Effector CD4-positive, alpha-beta T cell (primary cell): ENCODE measurements around the gene PCDHGC5.
A peak's percentile ranks its signal among the peaks of the same experiment; 100 is the strongest.

Source experiments
- DNase-seq: peaks from one replicate; pipeline ENCODE4 v3.0.0-alpha.2; 2020

Gene PCDHGC5

GRCh38 chr5:141491323-141492167 lies 2.7 kb downstream of the PCDHGC5 start:
- no peak for DNase-seq

GRCh38 chr5:141492168-141492885 lies 3.4 kb downstream of the PCDHGC5 start:
- no peak for DNase-seq

GRCh38 chr5:141493500-141494422 lies 4.9 kb downstream of the PCDHGC5 start:
- DNase-seq = no peak

DNA sequence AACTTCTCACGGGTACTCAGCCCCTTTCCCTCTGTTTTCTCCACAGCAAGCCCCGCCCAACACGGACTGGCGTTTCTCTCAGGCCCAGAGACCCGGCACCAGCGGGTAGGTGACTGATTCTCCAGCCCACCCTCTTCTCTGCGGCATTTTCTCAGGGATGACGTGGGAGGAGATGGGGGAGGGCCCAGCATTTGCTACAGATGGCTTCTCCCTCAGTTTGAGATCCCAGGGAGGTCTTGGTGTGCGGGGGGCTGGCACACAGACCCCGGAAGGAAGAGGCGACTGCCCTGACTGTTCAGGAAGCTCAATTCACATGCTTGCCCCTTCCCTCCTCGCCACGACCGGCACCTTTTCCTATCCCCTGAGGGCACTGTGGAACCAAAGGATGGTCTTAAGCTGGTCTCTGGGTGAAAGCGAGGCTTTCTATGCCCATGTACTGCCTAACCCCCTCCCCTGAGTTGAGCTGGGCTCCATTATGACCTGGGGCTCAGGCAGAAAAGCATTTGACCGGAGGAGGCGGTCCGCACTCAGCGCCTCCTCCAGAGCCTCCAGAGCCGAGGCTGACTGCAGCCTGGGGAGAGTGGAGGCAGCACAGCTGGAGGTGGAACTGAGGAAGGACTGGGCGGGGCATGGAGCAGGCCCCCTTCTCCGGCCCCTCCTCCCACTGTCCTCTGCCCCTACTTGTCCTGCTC lies 6.0 kb downstream of the PCDHGC5 start:
- no peak for DNase-seq

- DNase-seq = no peak
Observed at GRCh38 chr5:141495453-141495811, 6.6 kb downstream of the PCDHGC5 start.

GRCh38 chr5:141496038-141496437 lies 7.2 kb downstream of the PCDHGC5 start:
- no peak for DNase-seq

- DNase-seq = no peak
Observed at GRCh38 chr5:141501761-141502160, 12.9 kb downstream of the PCDHGC5 start.

GRCh38 chr5:141503681-141504080 lies 14.8 kb downstream of the PCDHGC5 start:
- DNase-seq = no peak

GRCh38 chr5:141504216-141504615 lies 15.3 kb downstream of the PCDHGC5 start:
- DNase-seq = no peak

GRCh38 chr5:141506381-141507155 lies 17.7 kb downstream of the PCDHGC5 start:
- no peak for DNase-seq

GRCh38 chr5:141507387-141508091 lies 18.7 kb downstream of the PCDHGC5 start:
- DNase-seq = no peak

DNA sequence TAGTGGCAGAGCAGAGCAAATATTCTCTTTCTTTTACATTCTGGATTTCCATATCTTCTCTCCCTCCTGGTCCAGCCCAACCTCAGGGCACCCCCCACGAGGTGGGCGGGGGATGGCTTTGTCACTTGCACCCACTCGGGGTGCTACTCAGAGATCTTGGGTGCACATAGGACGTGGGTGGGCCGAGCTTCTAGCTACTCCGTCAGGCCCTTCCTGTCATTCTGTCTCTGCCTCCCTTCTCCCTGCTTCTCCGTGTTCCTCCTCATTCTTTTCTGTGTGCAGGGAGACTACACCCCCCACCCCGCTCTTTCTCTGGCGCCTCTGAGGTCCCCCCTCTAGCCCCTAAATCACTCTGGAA lies 19.5 kb downstream of the PCDHGC5 start:
- DNase-seq = no peak

- no peak for DNase-seq
Observed at GRCh38 chr5:141508798-141509611, 20.1 kb downstream of the PCDHGC5 start.

- DNase-seq = no peak
Observed at GRCh38 chr5:141510160-141510559, 21.3 kb downstream of the PCDHGC5 start.

DNA sequence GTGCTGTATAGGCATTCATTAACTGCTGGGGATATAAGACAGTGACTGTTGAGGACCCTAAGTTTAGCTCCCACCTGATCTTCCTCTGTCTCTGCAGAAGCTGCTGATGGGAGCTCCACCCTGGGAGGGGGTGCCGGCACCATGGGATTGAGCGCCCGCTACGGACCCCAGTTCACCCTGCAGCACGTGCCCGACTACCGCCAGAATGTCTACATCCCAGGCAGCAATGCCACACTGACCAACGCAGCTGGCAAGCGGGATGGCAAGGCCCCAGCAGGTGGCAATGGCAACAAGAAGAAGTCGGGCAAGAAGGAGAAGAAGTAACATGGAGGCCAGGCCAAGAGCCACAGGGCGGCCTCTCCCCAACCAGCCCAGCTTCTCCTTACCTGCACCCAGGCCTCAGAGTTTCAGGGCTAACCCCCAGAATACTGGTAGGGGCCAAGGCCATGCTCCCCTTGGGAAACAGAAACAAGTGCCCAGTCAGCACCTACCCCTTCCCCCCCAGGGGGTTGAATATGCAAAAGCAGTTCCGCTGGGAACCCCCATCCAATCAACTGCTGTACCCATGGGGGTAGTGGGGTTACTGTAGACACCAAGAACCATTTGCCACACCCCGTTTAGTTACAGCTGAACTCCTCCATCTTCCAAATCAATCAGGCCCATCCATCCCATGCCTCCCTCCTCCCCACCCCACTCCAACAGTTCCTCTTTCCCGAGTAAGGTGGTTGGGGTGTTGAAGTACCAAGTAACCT lies 22.1 kb downstream of the PCDHGC5 start:
- no peak for DNase-seq

- DNase-seq = no peak
Observed at GRCh38 chr5:141511771-141512325, 23.0 kb downstream of the PCDHGC5 start.

- peak; percentile 83 for DNase-seq
Observed at GRCh38 chr5:141512390-141512910, 23.6 kb downstream of the PCDHGC5 start.

DNA sequence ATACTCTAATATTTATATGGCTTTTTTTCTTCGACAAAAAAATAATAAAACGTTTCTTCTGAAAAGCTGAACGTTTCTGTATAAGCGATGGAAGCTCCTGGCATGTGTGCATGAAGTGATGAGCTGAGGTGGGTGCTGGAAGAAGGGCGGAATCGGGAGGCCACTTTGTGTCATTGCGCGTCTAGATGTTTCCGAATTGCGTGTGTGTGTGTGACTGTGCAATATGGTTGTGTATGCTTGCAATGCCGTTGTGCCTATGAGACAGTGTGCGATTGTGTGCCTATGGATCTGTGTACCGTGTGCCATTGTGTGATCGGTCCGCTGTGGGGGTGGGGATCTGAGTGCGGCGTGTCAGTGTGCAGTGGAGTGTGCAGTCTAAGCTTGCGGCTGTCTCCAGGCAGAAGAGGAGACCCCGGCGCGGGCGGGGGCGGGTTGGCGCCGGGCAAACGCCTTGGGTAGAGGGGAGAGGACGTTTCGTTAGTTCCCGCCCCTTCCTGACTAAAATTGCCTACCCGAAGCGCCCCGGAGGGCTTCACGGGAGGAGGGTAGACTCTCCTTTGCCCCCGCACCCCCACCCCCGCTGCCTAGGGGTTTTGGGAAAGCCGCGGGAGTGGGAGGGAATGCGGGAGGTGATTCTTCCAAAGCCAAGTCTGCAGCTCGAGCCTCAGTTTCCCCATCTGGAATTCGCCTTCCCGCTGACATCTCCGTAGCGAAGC lies 24.2 kb downstream of the PCDHGC5 start:
- DNase-seq = no peak
